Neuronal stem cell (in vitro differentiated cells): Measurements from ENCODE around the gene LRP1.

ENCODE experiments used
- DNase-seq: peaks from one replicate; pipeline ENCODE4 v3.0.0-alpha.2; 2013; ENCODE audit warnings: low spot score
- H2AFZ ChIP-seq: one replicate; pipeline ENCODE4 v1.6.1; 2013; ENCODE audit warnings: mild to moderate bottlenecking, low read length, inconsistent platforms
- H2AK5ac ChIP-seq: 2 replicates; pipeline ENCODE4 v1.6.1; 2013; ENCODE audit warnings: low read depth, mild to moderate bottlenecking, inconsistent platforms, low read length, moderate library complexity, mixed read lengths
- H2BK120ac ChIP-seq: 2 replicates; pipeline ENCODE4 v1.6.1; 2013; ENCODE audit warnings: low read depth, mild to moderate bottlenecking, inconsistent platforms, low read length, moderate library complexity, mixed read lengths
- H2BK12ac ChIP-seq: one replicate; pipeline ENCODE4 v1.6.1; 2013; ENCODE audit warnings: low read length, inconsistent platforms
- H2BK15ac ChIP-seq: 2 replicates; pipeline ENCODE4 v1.6.1; 2013; ENCODE audit warnings: mild to moderate bottlenecking, low read length, inconsistent platforms, mixed read lengths
- H2BK5ac ChIP-seq: one replicate; pipeline ENCODE4 v1.6.1; 2013; ENCODE audit warnings: inconsistent platforms, mild to moderate bottlenecking, low read length, moderate library complexity
- H3K14ac ChIP-seq: one replicate; pipeline ENCODE4 v1.6.1; 2013; ENCODE audit warnings: low read length, inconsistent platforms
- H3K18ac ChIP-seq: 2 replicates; pipeline ENCODE4 v1.6.1; 2013; ENCODE audit warnings: low read length, inconsistent platforms
- H3K23ac ChIP-seq: 2 replicates; pipeline ENCODE4 v1.6.1; 2013; ENCODE audit warnings: low read depth, mild to moderate bottlenecking, mixed read lengths, low read length, inconsistent platforms; ENCODE audit not compliant: poor library complexity
- H3K27ac ChIP-seq: replicated peaks from 3 replicates; pipeline ENCODE4 v1.5.1; 2013; ENCODE audit warnings: low read length, inconsistent platforms
- H3K27me3 ChIP-seq, 3 experiments: 2 replicates each; pipeline ENCODE4 v1.6.1; 2013; ENCODE audit warnings: low read length in 3 of 3, mild to moderate bottlenecking in 2 of 3, inconsistent platforms in 1 of 3, low read depth in 1 of 3, mixed read lengths in 1 of 3, moderate library complexity in 1 of 3; ENCODE audit not compliant: control insufficient read depth in 3 of 3, insufficient read depth in 3 of 3
- H3K36me3 ChIP-seq, 2 donors: replicated peaks in 1 of 2; 2 replicates each; pipeline ENCODE4 v1.6.1; 2013; ENCODE audit warnings: low read length in 2 of 2; ENCODE audit not compliant: control insufficient read depth in 2 of 2, insufficient read depth in 2 of 2
- H3K4ac ChIP-seq: 2 replicates; pipeline ENCODE4 v1.6.1; 2013; ENCODE audit warnings: inconsistent platforms, mild to moderate bottlenecking, low read length, moderate library complexity
- H3K4me1 ChIP-seq, 2 donors: 1 replicate in 1 of 2; 2 replicates in 1 of 2; pipeline ENCODE4 v1.6.1; 2013; ENCODE audit warnings: low read length in 2 of 2, low read depth in 1 of 2; ENCODE audit not compliant: control insufficient read depth in 2 of 2, insufficient read depth in 1 of 2
- H3K4me2 ChIP-seq: one replicate; pipeline ENCODE4 v1.6.1; 2013; ENCODE audit warnings: mild to moderate bottlenecking, low read length, inconsistent platforms; ENCODE audit not compliant: insufficient read depth, poor library complexity, severe bottlenecking
- H3K4me3 ChIP-seq, 2 donors: 2 replicates each; pipeline ENCODE4 v1.5.1; 2013; ENCODE audit warnings: low read length in 2 of 2, mild to moderate bottlenecking in 2 of 2, inconsistent platforms in 1 of 2, moderate library complexity in 1 of 2
- H3K79me1 ChIP-seq: one replicate; pipeline ENCODE4 v1.6.1; 2013; ENCODE audit warnings: low read depth, mild to moderate bottlenecking, inconsistent platforms, low read length, moderate library complexity
- H3K9ac ChIP-seq: one replicate; pipeline ENCODE4 v1.6.1; 2013; ENCODE audit warnings: mild to moderate bottlenecking, low read depth, low read length, inconsistent platforms; ENCODE audit not compliant: poor library complexity
- H3K9me3 ChIP-seq, 2 donors: replicated peaks in 1 of 2; 2 replicates each; pipeline versions ENCODE3 to v1.6.1; 2013; ENCODE audit warnings: low read length in 2 of 2, mild to moderate bottlenecking in 2 of 2, inconsistent platforms in 1 of 2, low read depth in 1 of 2, mixed read lengths in 1 of 2, moderate library complexity in 1 of 2; ENCODE audit not compliant: control insufficient read depth in 2 of 2, insufficient read depth in 1 of 2
- H4K8ac ChIP-seq: one replicate; pipeline ENCODE4 v1.6.1; 2013; ENCODE audit warnings: low read depth, mild to moderate bottlenecking, inconsistent platforms, low read length, moderate library complexity
- H4K91ac ChIP-seq: one replicate; pipeline ENCODE4 v1.6.1; 2013; ENCODE audit warnings: low read length, low read depth, mild to moderate bottlenecking, inconsistent platforms; ENCODE audit not compliant: poor library complexity
- WGBS, 2 donors: extraction: QIAGEN DNeasy Blood & Tissue Kit; methylation state at CpG; one replicate each; pipeline ENCODE4 v1.1.7; 2013; ENCODE audit warnings: missing lambda C conversion rate in 2 of 2, mixed read lengths in 1 of 2; ENCODE audit not compliant: insufficient read length in 2 of 2, insufficient replicate concordance in 1 of 2; ENCODE audit errors: extremely low coverage in 2 of 2; 5-methylcytosine and 5-hydroxymethylcytosine counted together
- small RNA-seq: library from polyadenylated mRNA; stranded (forward); fragments of <200 nt; extraction: miRNeasy Mini kit (QIAGEN cat#:217004); gene quantifications from one replicate; pipeline ENCODE3, GENCODE V24; 2013; ENCODE audit not compliant: insufficient read depth

LRP1 gene

DNA sequence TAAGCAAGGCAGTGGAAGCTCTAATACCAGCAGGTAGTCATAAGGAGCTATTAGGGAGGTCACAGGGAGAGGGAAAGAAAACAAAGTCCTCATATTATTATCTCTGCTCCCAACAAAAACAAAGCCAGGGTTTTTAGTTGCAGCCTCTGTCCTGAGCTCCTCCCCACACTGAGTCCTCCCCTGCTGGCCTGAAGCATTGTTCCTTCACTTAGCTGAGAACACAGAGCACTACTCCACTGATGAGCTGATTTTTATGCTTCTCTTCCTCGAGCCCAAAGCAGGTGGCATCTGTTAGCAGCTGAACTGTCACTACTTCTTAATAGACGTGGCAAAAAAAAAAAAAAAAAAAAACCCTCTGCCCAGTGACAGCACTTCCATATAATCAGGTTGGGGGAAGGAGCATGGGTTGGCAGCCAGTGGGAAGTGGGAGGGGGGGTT lies 133.2 kb downstream of the LRP1 start:
- WGBS, 2 donors = no CpG with 5 or more reads among the region's 2 CpGs
- H2BK120ac ChIP-seq = no peak overlapping the region
- no peak overlapping the region for H3K4me3 ChIP-seq
- no peak overlapping the region for H3K23ac ChIP-seq
- peaks cover 9 to 75% of the 10 kb centered on the region in 2 donors for H3K36me3 ChIP-seq
- H2BK12ac ChIP-seq = no peak overlapping the region
- H3K27ac ChIP-seq = no peak overlapping the region
- H3K9ac ChIP-seq = no peak overlapping the region
- H3K9me3 ChIP-seq = no peaks in the 10 kb centered on the region
- H2AFZ ChIP-seq = no peak overlapping the region
- H3K79me1 ChIP-seq = no peaks in the 10 kb centered on the region
- no peak overlapping the region for H2BK15ac ChIP-seq
- no peaks in the 10 kb centered on the region for H3K27me3 ChIP-seq
- H3K14ac ChIP-seq = no peak overlapping the region
- no peak overlapping the region for H2AK5ac ChIP-seq
- peaks cover 7 to 10% of the 10 kb centered on the region in 2 donors for H3K4me1 ChIP-seq
- no peak overlapping the region for H4K8ac ChIP-seq
- no peak overlapping the region for H3K4ac ChIP-seq
- H4K91ac ChIP-seq = no peak overlapping the region
- no peak overlapping the region for H3K18ac ChIP-seq
- DNase-seq = no peak
- no peak overlapping the region for H2BK5ac ChIP-seq
- H3K4me2 ChIP-seq = no peak overlapping the region

DNA sequence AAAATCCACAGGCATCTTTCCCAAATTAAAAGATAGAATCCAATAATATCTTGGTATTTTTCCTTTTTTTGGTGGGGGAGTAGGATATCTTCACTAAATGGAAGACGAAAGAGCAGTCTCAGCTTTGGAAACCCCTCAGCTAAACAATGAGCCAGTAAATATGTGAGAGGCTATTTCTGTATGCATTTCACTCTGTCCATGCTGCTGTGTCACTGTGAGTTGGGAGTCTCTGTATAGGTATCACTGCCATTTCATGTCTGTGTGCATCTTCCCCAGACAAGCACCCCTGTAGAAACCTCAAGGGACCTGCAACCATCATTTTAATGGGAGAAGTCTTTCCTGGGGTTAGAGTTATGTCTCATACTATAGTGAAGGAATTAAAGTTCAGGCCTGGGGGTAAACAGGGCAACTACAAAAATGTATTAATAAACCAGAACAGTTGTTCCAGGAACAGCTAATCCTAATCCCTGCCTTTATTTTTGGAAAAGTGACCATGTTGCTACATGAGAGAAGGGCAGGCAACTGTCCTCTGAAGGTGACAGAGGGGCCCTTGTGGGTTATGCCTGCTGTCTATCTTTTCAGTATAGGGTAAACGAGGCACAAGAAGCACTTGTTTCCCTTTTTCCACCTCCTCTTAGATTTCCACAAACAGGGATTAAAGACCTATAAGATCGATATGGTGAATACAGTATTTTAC lies 134.0 kb downstream of the LRP1 start:
- no CpG with 5 or more reads among the region's 3 CpGs for WGBS, 2 donors
- no peak overlapping the region for H2BK15ac ChIP-seq
- H3K18ac ChIP-seq = no peak overlapping the region
- no peak overlapping the region for H4K91ac ChIP-seq
- no peak overlapping the region for H3K4me2 ChIP-seq
- H3K4ac ChIP-seq = no peak overlapping the region
- H3K14ac ChIP-seq = no peak overlapping the region
- H3K4me1 ChIP-seq = peaks cover 7 to 10% of the 10 kb centered on the region in 2 donors
- H2BK5ac ChIP-seq = no peak overlapping the region
- H3K27ac ChIP-seq = no peak overlapping the region
- H2AK5ac ChIP-seq = no peak overlapping the region
- H3K36me3 ChIP-seq = peaks cover 12 to 74% of the 10 kb centered on the region in 2 donors
- no peaks in the 10 kb centered on the region for H3K27me3 ChIP-seq
- H3K4me3 ChIP-seq = no peak overlapping the region
- H2AFZ ChIP-seq = no peak overlapping the region
- no peak for DNase-seq
- no peak overlapping the region for H3K9ac ChIP-seq
- no peaks in the 10 kb centered on the region for H3K9me3 ChIP-seq
- no peak overlapping the region for H2BK120ac ChIP-seq
- no peak overlapping the region for H2BK12ac ChIP-seq
- H4K8ac ChIP-seq = no peak overlapping the region
- H3K23ac ChIP-seq = no peak overlapping the region
- H3K79me1 ChIP-seq = no peaks in the 10 kb centered on the region

Small RNA genes within 50 kb of the gene (small RNA-seq; reads per million reads assigned to genes)
- 2.8 reads per million for gene MIR1228
